ENCODE results near the gene CRHR1. TPM values are rescaled to one million over a fixed set of nuclear protein-coding genes. Genes with fewer than 3 reads are reported as not detected.

The CRHR1 gene
- total and polyA plus RNA-seq, 10 donors: 0.22 TPM; not detected in 9

DNA sequence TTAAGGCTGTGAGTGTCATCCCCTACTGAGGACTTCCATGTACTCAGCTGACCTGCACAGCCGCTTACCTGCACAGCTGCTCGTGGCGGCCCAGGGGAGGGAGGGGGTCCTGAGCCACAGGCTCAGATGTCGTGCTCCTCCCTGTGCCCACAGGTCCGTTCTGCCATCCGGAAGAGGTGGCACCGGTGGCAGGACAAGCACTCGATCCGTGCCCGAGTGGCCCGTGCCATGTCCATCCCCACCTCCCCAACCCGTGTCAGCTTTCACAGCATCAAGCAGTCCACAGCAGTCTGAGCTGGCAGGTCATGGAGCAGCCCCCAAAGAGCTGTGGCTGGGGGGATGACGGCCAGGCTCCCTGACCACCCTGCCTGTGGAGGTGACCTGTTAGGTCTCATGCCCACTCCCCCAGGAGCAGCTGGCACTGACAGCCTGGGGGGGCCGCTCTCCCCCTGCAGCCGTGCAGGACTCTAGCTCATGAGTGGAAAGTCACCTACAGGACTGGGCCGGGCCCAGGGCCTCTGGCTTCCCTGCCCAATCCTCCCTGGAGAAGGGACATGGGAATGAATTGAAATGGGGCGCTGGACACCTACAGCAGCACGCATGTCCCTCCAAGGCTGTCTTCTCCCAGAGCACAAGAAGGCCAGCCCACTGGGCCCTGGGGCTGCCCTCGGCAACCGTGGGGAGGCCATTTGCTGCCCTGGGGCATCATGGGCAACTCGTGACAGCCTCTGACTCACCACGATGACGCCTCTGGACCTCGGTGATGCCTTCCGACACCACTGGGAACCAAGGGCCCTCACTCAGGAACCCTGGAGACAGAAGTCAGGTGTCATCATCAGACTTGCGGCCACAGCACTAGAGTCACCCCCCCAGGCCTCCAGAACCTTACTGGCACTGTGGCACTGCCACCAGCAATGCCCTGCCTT is 50.6 kb downstream of the CRHR1 start:
- intact Hi-C loops (cut with DNase I; ENCODE audit: low total_unique reads): loop anchor here (5.0 kb wide), 1 partner anchor 192 kb away; no protein-coding TSS in a partner anchor
- TF ChIP-seq POLR2AphosphoS5 (IDR thresholded peaks at IDR 0.05) (no peak), POLR2A (IDR thresholded peaks at IDR 0.05) (no peak)
- H3K4me1 ChIP-seq: peaks cover 0 to 5% (median 0%) of the 10 kb centered on the region in 6 donors
- no peaks in the 10 kb centered on the region for H3K9me3 ChIP-seq
- H3K36me3 ChIP-seq: no peaks in the 10 kb centered on the region
- DNase-seq: no peak
- 80 to 91% (median 85%) methylated on average over 18 to 26 of the region's 26 CpGs for WGBS, 5 donors
- peaks cover 0 to 48% (median 0%) of the 10 kb centered on the region in 7 donors for H3K27me3 ChIP-seq (replicated peaks in 1 of 7)
- no peak overlapping the region for H3K27ac ChIP-seq
- H3K4me3 ChIP-seq: no peak overlapping the region

DNA sequence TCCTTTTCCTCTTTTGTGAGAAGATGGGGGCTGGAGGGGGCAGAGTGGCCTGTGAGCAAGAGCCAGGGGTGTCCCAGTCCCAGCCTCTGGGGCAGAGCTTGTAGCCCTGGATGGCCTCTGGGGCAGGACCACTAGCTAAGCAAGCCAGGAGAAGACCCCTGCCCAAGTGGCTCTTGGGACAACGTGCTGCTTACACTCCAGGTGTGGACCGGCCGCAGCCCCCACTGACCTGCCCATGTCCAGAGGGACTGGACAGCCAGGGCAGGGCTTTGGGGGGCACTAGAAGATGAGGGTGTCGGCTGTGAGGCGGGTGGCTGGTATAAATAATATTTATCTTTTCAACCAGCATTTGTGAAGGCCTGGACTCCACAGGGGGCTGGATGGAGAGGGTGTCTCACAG is 51.4 kb downstream of the CRHR1 start:
- intact Hi-C loops (cut with DNase I; ENCODE audit: low total_unique reads): no loop called here
- TF ChIP-seq POLR2A (IDR thresholded peaks at IDR 0.05) (no peak), POLR2AphosphoS5 (IDR thresholded peaks at IDR 0.05) (no peak)
- TF ChIP-seq, protein P1, sequence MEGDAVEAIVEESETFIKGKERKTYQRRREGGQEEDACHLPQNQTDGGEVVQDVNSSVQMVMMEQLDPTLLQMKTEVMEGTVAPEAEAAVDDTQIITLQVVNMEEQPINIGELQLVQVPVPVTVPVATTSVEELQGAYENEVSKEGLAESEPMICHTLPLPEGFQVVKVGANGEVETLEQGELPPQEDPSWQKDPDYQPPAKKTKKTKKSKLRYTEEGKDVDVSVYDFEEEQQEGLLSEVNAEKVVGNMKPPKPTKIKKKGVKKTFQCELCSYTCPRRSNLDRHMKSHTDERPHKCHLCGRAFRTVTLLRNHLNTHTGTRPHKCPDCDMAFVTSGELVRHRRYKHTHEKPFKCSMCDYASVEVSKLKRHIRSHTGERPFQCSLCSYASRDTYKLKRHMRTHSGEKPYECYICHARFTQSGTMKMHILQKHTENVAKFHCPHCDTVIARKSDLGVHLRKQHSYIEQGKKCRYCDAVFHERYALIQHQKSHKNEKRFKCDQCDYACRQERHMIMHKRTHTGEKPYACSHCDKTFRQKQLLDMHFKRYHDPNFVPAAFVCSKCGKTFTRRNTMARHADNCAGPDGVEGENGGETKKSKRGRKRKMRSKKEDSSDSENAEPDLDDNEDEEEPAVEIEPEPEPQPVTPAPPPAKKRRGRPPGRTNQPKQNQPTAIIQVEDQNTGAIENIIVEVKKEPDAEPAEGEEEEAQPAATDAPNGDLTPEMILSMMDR (IDR thresholded peaks at IDR 0.05 in 8 of 11, conservative IDR thresholded peaks at IDR 0.05 in 3 of 11): no peak
- no peak for DNase-seq
- no peaks in the 10 kb centered on the region for H3K36me3 ChIP-seq
- H3K4me1 ChIP-seq: peaks cover 0 to 5% (median 0%) of the 10 kb centered on the region in 6 donors
- no peak overlapping the region for H3K4me3 ChIP-seq
- H3K27ac ChIP-seq: no peak overlapping the region
- no peaks in the 10 kb centered on the region for H3K9me3 ChIP-seq
- H3K27me3 ChIP-seq (replicated peaks in 1 of 7): peaks cover 0 to 48% (median 0%) of the 10 kb centered on the region in 7 donors
- 75 to 88% (median 79%) methylated on average over 5 of the region's 5 CpGs for WGBS, 5 donors

DNA sequence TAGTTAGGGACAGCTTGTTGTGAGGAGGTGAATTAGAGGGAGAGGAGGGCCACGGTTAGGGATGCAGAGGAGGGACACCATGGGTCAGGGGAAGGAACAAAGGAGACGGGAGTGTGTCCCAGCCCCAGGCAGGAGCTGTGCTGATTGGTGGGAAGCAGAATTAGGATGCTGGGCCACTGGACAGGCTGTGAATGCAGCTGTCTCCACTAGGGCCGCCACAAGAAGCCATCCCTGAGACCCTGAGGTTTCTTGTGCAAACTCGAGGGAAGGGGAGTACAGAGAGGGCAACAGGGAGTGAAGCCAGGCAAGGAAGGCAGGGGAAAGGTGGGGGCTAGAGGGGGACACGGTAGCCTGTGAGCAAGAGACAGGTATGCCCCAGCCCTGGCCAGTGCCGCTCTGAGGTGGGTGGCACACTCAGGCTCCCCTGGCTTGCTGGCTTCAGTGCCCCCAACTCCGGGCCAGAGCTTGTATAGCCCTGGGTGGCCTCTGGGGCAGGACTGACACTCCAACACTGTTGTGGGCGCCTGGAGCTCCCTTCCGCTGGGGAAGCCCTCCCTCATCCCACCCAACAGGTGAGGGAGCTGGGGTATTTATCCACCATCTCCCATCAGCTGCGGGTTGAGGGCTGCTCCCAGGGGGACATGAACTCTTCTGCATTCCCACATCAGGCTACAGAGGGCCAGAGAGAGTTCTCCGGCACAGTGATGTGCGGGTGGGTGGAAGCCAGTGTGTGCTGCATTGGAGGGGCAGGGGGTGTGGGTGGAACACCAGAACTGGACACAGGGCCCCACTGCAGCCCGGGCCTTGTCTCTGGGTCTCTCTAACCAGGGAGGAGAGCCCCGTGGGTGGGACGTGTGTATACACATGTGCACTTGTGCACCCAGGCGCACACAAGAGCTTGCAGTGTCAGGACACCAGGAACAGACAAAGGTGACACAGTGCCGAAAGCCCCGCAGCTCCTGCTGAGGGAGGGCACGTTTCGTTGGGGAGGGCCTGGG is 52.2 kb downstream of the CRHR1 start:
- WGBS, 5 donors: 60 to 81% (median 75%) methylated on average over 12 to 20 of the region's 20 CpGs
- Histone ChIP-seq H3K9me3 (no peaks in the 10 kb centered on the region), H3K27me3 (replicated peaks in 1 of 7) (peaks cover 0 to 50% (median 0%) of the 10 kb centered on the region in 7 donors), H3K4me3 (no peak overlapping the region), H3K27ac (no peak overlapping the region), H3K36me3 (no peaks in the 10 kb centered on the region), H3K4me1 (peaks cover 0 to 5% (median 0%) of the 10 kb centered on the region in 6 donors)
- no peak for DNase-seq
- TF ChIP-seq POLR2AphosphoS5 (IDR thresholded peaks at IDR 0.05): no peak
- no peak for TF ChIP-seq POLR2A (IDR thresholded peaks at IDR 0.05)
- TF ChIP-seq, protein P1 (IDR thresholded peaks at IDR 0.05 in 8 of 11, conservative IDR thresholded peaks at IDR 0.05 in 3 of 11): no peak
- intact Hi-C loops (cut with DNase I; ENCODE audit: low total_unique reads): no loop called here

DNA sequence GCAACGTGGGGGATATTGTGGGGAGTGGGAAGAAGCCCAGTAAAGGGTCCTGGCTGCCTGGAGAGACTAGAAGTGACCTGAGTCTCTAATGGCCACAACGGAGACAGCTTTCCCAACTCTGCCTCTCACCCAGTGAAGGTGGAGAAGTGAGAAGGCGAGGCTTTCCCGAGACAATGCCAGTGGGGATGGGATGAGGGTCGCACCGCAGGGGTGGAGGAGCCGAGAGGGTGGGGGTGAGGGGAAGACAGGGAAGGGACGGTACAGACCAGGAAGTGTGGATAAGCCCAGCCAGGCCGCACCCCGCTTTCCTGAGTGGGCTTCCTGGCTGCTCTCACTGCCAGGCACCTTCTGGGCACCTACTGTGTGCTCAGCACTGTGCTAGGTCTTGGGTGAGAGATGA is 53.1 kb downstream of the CRHR1 start:
- Histone ChIP-seq H3K27ac (no peak overlapping the region), H3K4me3 (no peak overlapping the region), H3K4me1 (peaks cover 0 to 2% (median 0%) of the 10 kb centered on the region in 6 donors), H3K9me3 (no peaks in the 10 kb centered on the region), H3K36me3 (no peaks in the 10 kb centered on the region), H3K27me3 (replicated peaks in 1 of 7) (peaks cover 0 to 50% (median 0%) of the 10 kb centered on the region in 7 donors)
- intact Hi-C loops (cut with DNase I; ENCODE audit: low total_unique reads): no loop called here
- WGBS, 5 donors: 52 to 61% (median 58%) methylated on average over 10 of the region's 10 CpGs
- DNase-seq: no peak
- TF ChIP-seq POLR2A (IDR thresholded peaks at IDR 0.05) (no peak), POLR2AphosphoS5 (IDR thresholded peaks at IDR 0.05) (no peak)
- TF ChIP-seq, protein P1 (IDR thresholded peaks at IDR 0.05 in 8 of 11, conservative IDR thresholded peaks at IDR 0.05 in 3 of 11): no peak

Measured in spleen (tissue), 11 donors.